Sciatic nerve (tissue), 2 donors: ENCODE measurements around the gene FARP2. TPM values are rescaled to one million over a fixed set of nuclear protein-coding genes. Genes with fewer than 3 reads are reported as not detected.

Experiments
- ATAC-seq: fragments of 200-7000 bp; cut with Tn5 transposase; one replicate; pipeline ENCODE4 v1.9.1; 2020; ENCODE audit warnings: mild to moderate bottlenecking, moderate library complexity
- DNase-seq: peaks from one replicate; pipeline ENCODE4 v3.0.0-alpha.2; 2020; ENCODE audit warnings: low spot score
- intact Hi-C: fragments of 100-400 bp; cut with DNase I; formaldehyde crosslinking; loops from one replicate; pipeline ENCODE4 v1.14.2; 2022
- microRNA-seq: library from miRNA; unstranded; fragments of <30 nt; microRNA quantifications from one replicate; pipeline ENCODE4 v1.2.0, GENCODE V29; 2020
- total RNA-seq: library from RNA; stranded (reverse); fragmentation: NEBNext Ultra II Directional; extraction: Animal tissue kit (Norgen Biotek cat#: 25700); gene quantifications from one replicate; pipeline ENCODE4 v1.2.1, GENCODE V29; 2021
- donor health status: DM: no; HTN: no; CAD: no.
- donor health status: DM: no; HTN: no; CAD: no.

Gene FARP2
- total RNA-seq, 1 donor from 2014 or later: 69.7 TPM

- intact Hi-C loops: no loop called here
- ATAC-seq: no peak
- DNase-seq: no peak
These were observed 176.9 kb downstream of the FARP2 start for GRCh38 chr2:241532733-241533601.

GRCh38 chr2:241534293-241534692, 178.2 kb downstream of the FARP2 start:
- DNase-seq: no peak
- intact Hi-C loops: no loop called here
- ATAC-seq: no peak

DNA sequence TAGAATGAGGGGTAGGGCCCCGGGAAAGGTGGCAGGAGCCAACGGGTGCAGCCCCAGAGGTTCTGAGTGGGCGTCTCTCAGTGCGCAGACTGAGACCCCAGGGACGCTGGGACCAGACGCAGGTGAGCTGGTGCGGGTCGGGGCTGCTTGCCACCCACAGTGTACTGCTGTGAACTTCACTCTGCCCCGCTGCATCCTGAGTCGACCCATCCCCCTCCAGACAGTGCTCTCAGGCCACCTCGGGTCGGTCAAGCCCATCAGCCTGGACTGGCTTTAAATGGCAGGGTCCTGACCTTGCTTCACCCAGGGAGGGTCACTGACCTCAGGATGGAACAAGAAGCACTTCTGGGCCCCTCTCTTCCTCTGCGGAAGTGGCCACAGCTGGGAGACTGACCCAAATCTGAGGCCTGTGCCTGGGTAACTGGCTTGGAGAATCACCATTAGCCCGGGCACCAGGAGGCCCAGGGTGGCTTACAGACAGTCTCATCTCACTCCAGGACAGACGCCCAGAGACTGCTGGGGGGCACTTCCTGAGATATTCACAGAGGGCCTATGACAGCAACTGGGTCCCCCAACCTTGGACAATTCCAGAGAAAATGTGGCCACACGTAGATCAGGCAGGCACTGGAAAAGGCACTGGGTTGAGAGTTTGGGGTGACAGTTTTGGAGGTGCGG, 178.8 kb downstream of the FARP2 start:
- intact Hi-C loops: no loop called here
- no peak for DNase-seq
- no peak for ATAC-seq

- ATAC-seq: no peak
- no peak for DNase-seq
- intact Hi-C loops: no loop called here
These were observed 180.0 kb downstream of the FARP2 start for GRCh38 chr2:241535871-241536655.

DNA sequence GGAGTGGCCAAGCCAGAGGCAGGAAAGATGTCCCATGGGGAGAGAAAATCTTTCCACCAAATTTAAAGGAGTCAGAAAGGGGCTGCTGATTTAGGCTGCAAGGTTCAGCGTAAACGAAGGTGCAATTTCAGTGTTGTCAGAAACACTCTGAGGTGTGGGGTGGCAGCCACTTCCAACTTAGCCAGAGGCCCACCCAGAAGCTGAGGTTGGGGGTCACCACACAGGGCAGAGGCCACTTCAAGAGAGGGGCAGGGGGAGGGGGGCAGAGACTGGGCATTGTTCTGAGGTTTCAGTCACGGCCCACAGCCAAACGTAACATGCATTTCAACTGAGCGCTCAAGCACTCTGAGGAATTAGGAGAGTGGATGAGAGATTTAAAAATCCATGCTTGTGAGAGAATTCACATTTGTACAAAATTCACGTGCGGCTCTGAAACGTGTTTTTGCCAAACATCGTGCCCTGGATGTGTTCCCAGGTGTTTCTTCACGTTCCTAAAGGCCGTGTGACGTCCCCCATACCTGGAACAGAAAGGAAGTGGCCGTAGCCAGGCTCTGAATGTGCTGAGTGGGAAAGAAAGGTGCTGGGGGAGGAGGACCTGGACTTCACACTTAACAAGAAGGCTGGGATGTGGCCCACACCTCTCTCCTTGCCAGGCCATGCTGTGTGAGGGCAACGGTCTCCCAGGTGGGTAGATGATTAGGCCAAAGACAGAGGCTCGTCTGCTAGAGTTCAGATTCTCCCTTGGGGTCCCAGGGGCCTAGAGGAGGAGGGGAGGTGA, 182.9 kb downstream of the FARP2 start:
- DNase-seq (no peak), ATAC-seq (no peak)
- intact Hi-C loops: no loop called here

- DNase-seq (no peak), ATAC-seq (no peak)
- intact Hi-C loops: no loop called here
These were observed 183.7 kb downstream of the FARP2 start for GRCh38 chr2:241539616-241540374.

DNA sequence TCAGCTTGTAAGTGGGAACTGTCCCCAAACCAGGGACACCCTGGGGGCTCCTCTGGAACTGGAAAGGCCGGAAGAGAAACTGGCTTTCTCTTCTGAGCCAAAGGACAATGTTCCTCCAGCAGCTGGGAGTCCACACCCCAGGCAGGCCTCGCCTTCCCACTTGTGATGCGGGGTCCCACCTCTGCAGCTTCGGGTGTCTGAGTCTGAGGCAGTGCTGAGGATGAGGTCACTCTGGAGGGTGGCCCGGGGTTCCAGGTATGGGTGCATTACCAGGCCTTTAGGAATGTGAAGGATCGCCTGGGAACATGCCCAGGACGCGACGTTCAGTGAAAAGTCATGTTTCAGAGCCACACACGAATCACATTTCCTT, 184.3 kb downstream of the FARP2 start:
- DNase-seq: no peak
- no peak for ATAC-seq

GRCh38 chr2:241540771-241541561, 184.9 kb downstream of the FARP2 start:
- intact Hi-C loops: no loop called here
- DNase-seq (peak; percentile 78), ATAC-seq (peak; percentile 87)

More for the DNA sequence above, 184.3 kb downstream of the FARP2 start:
- intact Hi-C loops: no loop called here

DNA sequence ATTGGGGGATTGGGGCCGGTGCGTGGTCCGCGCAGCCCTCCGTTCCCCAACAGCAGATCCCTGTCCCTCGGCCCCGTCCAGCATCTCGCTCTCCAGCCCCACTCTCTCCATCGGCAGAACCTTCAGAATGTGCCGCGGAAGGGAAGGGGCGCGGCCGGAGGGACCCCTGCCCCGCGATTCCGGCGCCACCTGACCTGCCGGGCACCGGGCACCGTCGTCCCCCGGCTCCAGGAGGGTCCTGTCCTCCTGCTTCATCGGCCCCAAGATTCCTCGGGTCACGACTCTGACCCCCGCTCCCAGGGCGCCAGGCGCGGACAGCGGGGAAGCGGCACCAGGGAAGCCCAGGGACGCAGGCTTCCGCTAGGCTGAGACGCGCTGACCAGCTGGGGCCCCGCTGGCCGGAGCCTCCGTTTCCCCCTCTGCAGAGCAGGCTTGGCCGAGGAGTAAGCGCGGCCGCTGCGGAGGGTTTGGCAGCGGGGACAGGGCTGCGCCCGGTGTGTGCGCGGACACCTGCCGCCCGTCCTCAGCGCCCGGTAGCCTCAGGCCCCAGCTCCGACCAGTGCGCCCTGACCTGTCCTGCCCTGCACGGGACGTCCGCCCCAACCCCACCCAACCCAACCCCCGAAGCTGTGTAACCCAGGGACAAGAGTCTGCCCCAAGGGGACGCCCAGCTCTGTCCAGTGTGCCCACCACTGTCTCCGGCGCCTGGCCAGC, 185.6 kb downstream of the FARP2 start:
- intact Hi-C loops: no loop called here
- DNase-seq (no peak), ATAC-seq (peak; percentile 19)

DNA sequence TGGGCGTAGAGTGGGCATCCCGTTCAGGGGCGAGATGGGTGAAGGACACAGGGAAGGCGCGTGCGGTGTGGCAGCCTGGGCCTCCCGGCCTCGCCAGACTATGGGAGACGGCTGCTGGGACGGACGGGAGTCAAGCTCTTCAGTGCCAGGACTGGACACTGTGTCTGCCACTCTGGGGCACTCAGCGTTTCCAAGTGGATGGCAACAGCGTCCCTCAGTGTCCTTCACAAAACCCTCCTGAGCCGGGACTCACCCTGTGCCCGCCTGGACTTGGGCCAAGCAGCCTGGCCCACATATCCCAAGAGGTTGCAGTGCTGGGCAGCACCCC, 186.2 kb downstream of the FARP2 start:
- DNase-seq: no peak
- no peak for ATAC-seq
- intact Hi-C loops: no loop called here

Small RNA genes within 50 kb of the gene (microRNA-seq; reads per million reads assigned to microRNA genes)
- gene MIR3133: not detected

Other genes starting within 250 kb of the FARP2 start
- 7.0 TPM for gene PASK, start 206.8 kb upstream of the FARP2 start, total RNA-seq
- gene PPP1R7, start 205.8 kb upstream of the FARP2 start, total RNA-seq: 45.3 TPM
- 3.8 TPM for gene ANO7, start 167.6 kb upstream of the FARP2 start, total RNA-seq
- 398 TPM for gene HDLBP, start 40.6 kb upstream of the FARP2 start, total RNA-seq
- gene SEPTIN2, start 40.4 kb upstream of the FARP2 start, total RNA-seq: 315 TPM
- 125 TPM for gene STK25, start 152.3 kb downstream of the FARP2 start, total RNA-seq
- 31.1 TPM for gene BOK, start 202.5 kb downstream of the FARP2 start, total RNA-seq